IMR-90 (cell line): ENCODE data around the gene KIDINS220. TPM values are rescaled to one million over a fixed set of nuclear protein-coding genes. Genes with fewer than 3 reads are reported as not detected.

ENCODE experiments used
- ATAC-seq: fragments of 200-7000 bp; cut with Tn5 transposase; 2 replicates; pipeline ENCODE4 v1.9.1; 2020; ENCODE audit warnings: low read depth, mild to moderate bottlenecking, moderate library complexity
- BruUV-seq: library from RNA; stranded (reverse); fragments of 400-500 nt; replicated peaks from 2 replicates; lab custom pipeline; 2021; lab: Mats Ljungman, UMichigan
- CTCF ChIA-PET: fragments of 300-600 bp; formaldehyde crosslinking; extraction: SDS; loops from one replicate; lab custom pipeline; 2021; ENCODE audit warnings: antibody characterized with exemption; lab: Yijun Ruan, JAX
- POLR2A ChIA-PET: fragments of 300-600 bp; sonication (Branson Sonifier 250); formaldehyde crosslinking; loops from one replicate; lab custom pipeline; 2022; ENCODE audit warnings: antibody characterized with exemption; ENCODE audit not compliant: unreplicated experiment; lab: Charles Lee
- DNase-seq: peaks from one replicate; pipeline ENCODE4 v3.0.0; 2013
- H2AFZ ChIP-seq: replicated peaks from 2 replicates; pipeline ENCODE3; 2013; ENCODE audit warnings: low read length, mild to moderate bottlenecking; ENCODE audit not compliant: poor library complexity
- H2AK5ac ChIP-seq: 2 replicates; pipeline ENCODE4 v1.6.1; 2013; ENCODE audit warnings: low read depth, low read length, inconsistent platforms
- H2AK9ac ChIP-seq: replicated peaks from 2 replicates; pipeline ENCODE3; 2013; ENCODE audit warnings: mild to moderate bottlenecking, low read depth, low read length, moderate library complexity; ENCODE audit not compliant: poor library complexity
- H2BK120ac ChIP-seq: 2 replicates; pipeline ENCODE4 v1.6.1; 2013; ENCODE audit warnings: low read depth, low read length, inconsistent platforms
- H2BK15ac ChIP-seq: 3 replicates; pipeline ENCODE4 v1.6.1; 2013; ENCODE audit warnings: low read depth, low read length, inconsistent platforms
- H2BK20ac ChIP-seq: 2 replicates; pipeline ENCODE4 v1.6.1; 2013; ENCODE audit warnings: low read depth, mild to moderate bottlenecking, inconsistent platforms, low read length, moderate library complexity
- H2BK5ac ChIP-seq: 2 replicates; pipeline ENCODE4 v1.6.1; 2013; ENCODE audit warnings: mild to moderate bottlenecking, low read depth, low read length, inconsistent platforms; ENCODE audit not compliant: poor library complexity, severe bottlenecking
- H3K14ac ChIP-seq: replicated peaks from 2 replicates; pipeline ENCODE4 v1.6.1; 2013; ENCODE audit warnings: low read depth, low read length, inconsistent platforms
- H3K18ac ChIP-seq: 2 replicates; pipeline ENCODE4 v1.6.1; 2013; ENCODE audit warnings: low read depth, low read length, control low read depth
- H3K23ac ChIP-seq: 2 replicates; pipeline ENCODE4 v1.6.1; 2013; ENCODE audit warnings: low read depth, low read length, inconsistent platforms
- H3K27ac ChIP-seq: 2 replicates; pipeline ENCODE4 v1.5.1; 2013; ENCODE audit warnings: mild to moderate bottlenecking, control low read depth, low read length; ENCODE audit not compliant: insufficient read depth
- H3K27me3 ChIP-seq: 2 replicates; pipeline ENCODE4 v1.6.1; 2013; ENCODE audit warnings: low read length; ENCODE audit not compliant: control insufficient read depth, insufficient read depth
- H3K36me3 ChIP-seq: 2 replicates; pipeline ENCODE4 v1.6.1; 2013; ENCODE audit warnings: low read length, mixed read lengths; ENCODE audit not compliant: control insufficient read depth, insufficient read depth
- H3K4ac ChIP-seq: 2 replicates; pipeline ENCODE4 v1.6.1; 2013; ENCODE audit warnings: low read depth, low read length, inconsistent platforms
- H3K4me1 ChIP-seq: 2 replicates; pipeline ENCODE4 v1.6.1; 2013; ENCODE audit warnings: low read length, mixed read lengths; ENCODE audit not compliant: control insufficient read depth, insufficient read depth
- H3K4me2 ChIP-seq: 2 replicates; pipeline ENCODE4 v1.6.1; 2013; ENCODE audit warnings: low read depth, mild to moderate bottlenecking, control low read depth, low read length, moderate library complexity
- H3K4me3 ChIP-seq: 2 replicates; pipeline ENCODE4 v1.5.1; 2013; ENCODE audit warnings: low read depth, mild to moderate bottlenecking, control low read depth, low read length, moderate library complexity; ENCODE audit not compliant: insufficient read depth
- H3K56ac ChIP-seq: 2 replicates; pipeline ENCODE4 v1.6.1; 2013; ENCODE audit warnings: low read length, inconsistent platforms; ENCODE audit not compliant: insufficient read depth; ENCODE audit errors: extremely low read depth
- H3K79me1 ChIP-seq, 2 experiments: 2 replicates each; pipeline ENCODE4 v1.6.1; 2013; ENCODE audit warnings: low read length in 2 of 2, inconsistent platforms in 1 of 2, low read depth in 1 of 2
- H3K9ac ChIP-seq: 2 replicates; pipeline ENCODE4 v1.6.1; 2013; ENCODE audit warnings: low read depth, low read length, control low read depth
- H3K9me1 ChIP-seq: 2 replicates; pipeline ENCODE4 v1.6.1; 2013; ENCODE audit warnings: low read length, inconsistent platforms; ENCODE audit not compliant: insufficient read depth
- H3K9me3 ChIP-seq: 2 replicates; pipeline ENCODE4 v1.6.1; 2013; ENCODE audit warnings: low read length; ENCODE audit not compliant: control insufficient read depth, insufficient read depth
- H4K20me1 ChIP-seq: 2 replicates; pipeline ENCODE4 v1.6.1; 2013; ENCODE audit warnings: low read length, inconsistent platforms; ENCODE audit not compliant: insufficient read depth
- H4K5ac ChIP-seq: 2 replicates; pipeline ENCODE4 v1.6.1; 2013; ENCODE audit warnings: mild to moderate bottlenecking, low read depth, low read length, control low read depth
- H4K8ac ChIP-seq, 2 experiments: 2 replicates each; pipeline ENCODE4 v1.6.1; 2013; ENCODE audit warnings: low read depth in 2 of 2, low read length in 2 of 2, control low read depth in 1 of 2, inconsistent platforms in 1 of 2
- H4K91ac ChIP-seq: 2 replicates; pipeline ENCODE4 v1.6.1; 2013; ENCODE audit warnings: low read depth, low read length, inconsistent platforms; ENCODE audit not compliant: insufficient read depth
- CHD1 ChIP-seq: IDR thresholded peaks from 2 replicates; pipeline ENCODE4 v1.6.1; 2012; ENCODE audit warnings: low read depth, low read length, improper control_type of control experiment
- ELK1 ChIP-seq: fragments of 150-350 bp; IDR thresholded peaks from 2 replicates; pipeline ENCODE4 v1.6.1; 2016; ENCODE audit warnings: low read depth, mild to moderate bottlenecking, low read length, moderate library complexity, borderline replicate concordance
- WGBS, 2 experiments: methylation state at CpG; one replicate each; pipeline versions ENCODE4 v1.1.5 to v1.1.7; 2013; ENCODE audit warnings: missing lambda C conversion rate in 2 of 2; ENCODE audit not compliant: insufficient read length in 1 of 2; ENCODE audit errors: extremely low coverage in 2 of 2; 5-methylcytosine and 5-hydroxymethylcytosine counted together
- dilution Hi-C: fragments of 300-500 bp; cut with HindIII; formaldehyde crosslinking; loops from one replicate; pipeline ENCODE4 v1.14.3; 2018; ENCODE audit warnings: low sequenced_read_pairs; ENCODE audit not compliant: unreplicated experiment
- in situ Hi-C: fragments of 300-500 bp; cut with MboI; formaldehyde crosslinking; loops from 3 replicates; pipeline ENCODE4 v1.14.3; 2019; ENCODE audit warnings: low sequenced_read_pairs, inconsistent platforms, mixed read lengths
- intact Hi-C: fragments of 100-400 bp; cut with micrococcal nuclease; formaldehyde crosslinking; loops from 2 replicates; pipeline ENCODE4 v1.10.0; 2022
- polyA plus RNA-seq, 3 experiments: library from polyadenylated mRNA; depleted of rRNA; stranded (reverse); fragments of >200 nt; gene quantifications; 2 replicates each; pipeline ENCODE4 v1.2.3, GENCODE V29; 2012; ENCODE audit warnings: low replicate concordance in 1 of 3
- total RNA-seq: library from RNA; depleted of rRNA; stranded (reverse); fragments of >200 nt; gene quantifications from 2 replicates; pipeline ENCODE4 v1.2.3, GENCODE V29; 2012; rRNA removed

Gene KIDINS220
- total and polyA plus RNA-seq, 2 of the 4 experiments (the other 2 are of a cell fraction) = 23.1 to 63.4 TPM

DNA sequence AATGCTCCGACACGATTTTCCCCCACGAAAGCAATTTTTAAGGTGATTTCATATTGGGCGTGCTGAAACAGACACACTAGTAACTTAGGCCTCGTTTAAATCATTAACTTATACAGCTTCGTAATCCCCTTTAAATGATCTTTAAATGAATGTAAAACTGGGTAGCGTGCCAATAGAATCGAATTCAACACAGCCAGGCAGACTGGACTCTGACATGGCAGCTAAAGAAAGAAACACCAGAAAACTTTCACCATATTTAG, 157.9 kb downstream of the KIDINS220 start:
- in situ Hi-C loops (loop anchor here (10.0 to 25.0 kb wide), 4 partner anchors 135 to 1567 kb away; no protein-coding TSS in a partner anchor), intact Hi-C loops (loop anchor here (2.0 kb wide), 2 partner anchors 75 to 261 kb away; no protein-coding TSS in a partner anchor), dilution Hi-C loops (no loop called here)
- Histone ChIP-seq H2BK120ac (peak overlapping the region; percentile 90), H4K8ac (peak overlapping the region; percentile 61 to 62), H3K4me1 (peaks cover 14% of the 10 kb centered on the region), H3K4me3 (peak overlapping the region; percentile 57), H2BK15ac (peak overlapping the region; percentile 65), H3K4me2 (peak overlapping the region; percentile 95), H3K27me3 (no peaks in the 10 kb centered on the region), H2AK9ac (peak overlapping the region; percentile 87), H4K5ac (peak overlapping the region; percentile 91), H2BK20ac (peak overlapping the region; percentile 83), H4K91ac (peak overlapping the region; percentile 91), H2BK5ac (peak overlapping the region; percentile 96), H3K9ac (peak overlapping the region; percentile 94), H3K79me1 (peaks cover 0 to 7% of the 10 kb centered on the region in 2 experiments; a peak in 2 of 4 replicates), H3K18ac (peak overlapping the region; percentile 84), H3K36me3 (peaks cover 4% of the 10 kb centered on the region), H3K23ac (peak overlapping the region; percentile 97), H2AK5ac (peak overlapping the region; percentile 57), H3K56ac (peak overlapping the region; percentile 93), H2AFZ (peak overlapping the region; percentile 91), H4K20me1 (peaks cover 20% of the 10 kb centered on the region), H3K14ac (peak overlapping the region; percentile 84), H3K9me3 (peaks cover 4% of the 10 kb centered on the region), H3K4ac (peak overlapping the region; percentile 93), H3K27ac (peak overlapping the region; percentile 99), H3K9me1 (no peaks in the 10 kb centered on the region)
- DNase-seq = no peak
- TF ChIP-seq CHD1 (peak; percentile 48; the same call in 1 of the 2 replicates), ELK1 (no peak)
- no TSS peak for BruUV-seq
- ChIA-PET POLR2A (no interaction called here), CTCF (interaction anchor here (1.4 kb wide), 1 partner anchor 17 kb away, joined by 4 read pairs; no protein-coding TSS in a partner anchor)
- ATAC-seq = no peak
- WGBS, 2 experiments = no CpG with 5 or more reads among the region's 8 CpGs

Other genes with a start within 250 kb of the KIDINS220 start
- 389 and 431 TPM in 2 replicates for gene ID2, start 155.6 kb downstream of the KIDINS220 start, total RNA-seq
- gene ID2, start 155.6 kb downstream of the KIDINS220 start, polyA plus RNA-seq (2012; rRNA removed) = 264 and 399 TPM in 2 replicates
- 91.7 and 102 TPM in 2 replicates for gene MBOAT2, start 166.1 kb upstream of the KIDINS220 start, total RNA-seq
- 33.0 and 33.9 TPM in 2 replicates for gene MBOAT2, start 166.1 kb upstream of the KIDINS220 start, polyA plus RNA-seq (2012; rRNA removed)